ENCODE results near the gene GTF2A1.

Gene GTF2A1

DNA sequence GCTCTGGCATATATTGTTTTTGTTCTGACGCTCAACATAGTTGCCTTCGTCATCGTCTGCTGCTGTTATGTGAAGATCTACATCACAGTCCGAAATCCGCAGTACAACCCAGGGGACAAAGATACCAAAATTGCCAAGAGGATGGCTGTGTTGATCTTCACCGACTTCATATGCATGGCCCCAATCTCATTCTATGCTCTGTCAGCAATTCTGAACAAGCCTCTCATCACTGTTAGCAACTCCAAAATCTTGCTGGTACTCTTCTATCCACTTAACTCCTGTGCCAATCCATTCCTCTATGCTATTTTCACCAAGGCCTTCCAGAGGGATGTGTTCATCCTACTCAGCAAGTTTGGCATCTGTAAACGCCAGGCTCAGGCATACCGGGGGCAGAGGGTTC lies 77.0 kb downstream of the GTF2A1 start:
- in situ Hi-C loops (cut with MboI; ENCODE audit: low pct_unique_long_range_greater_than_20kb, low sequenced_read_pairs, unreplicated experiment), result no loop called here
- TF ChIP-seq, protein P1, sequence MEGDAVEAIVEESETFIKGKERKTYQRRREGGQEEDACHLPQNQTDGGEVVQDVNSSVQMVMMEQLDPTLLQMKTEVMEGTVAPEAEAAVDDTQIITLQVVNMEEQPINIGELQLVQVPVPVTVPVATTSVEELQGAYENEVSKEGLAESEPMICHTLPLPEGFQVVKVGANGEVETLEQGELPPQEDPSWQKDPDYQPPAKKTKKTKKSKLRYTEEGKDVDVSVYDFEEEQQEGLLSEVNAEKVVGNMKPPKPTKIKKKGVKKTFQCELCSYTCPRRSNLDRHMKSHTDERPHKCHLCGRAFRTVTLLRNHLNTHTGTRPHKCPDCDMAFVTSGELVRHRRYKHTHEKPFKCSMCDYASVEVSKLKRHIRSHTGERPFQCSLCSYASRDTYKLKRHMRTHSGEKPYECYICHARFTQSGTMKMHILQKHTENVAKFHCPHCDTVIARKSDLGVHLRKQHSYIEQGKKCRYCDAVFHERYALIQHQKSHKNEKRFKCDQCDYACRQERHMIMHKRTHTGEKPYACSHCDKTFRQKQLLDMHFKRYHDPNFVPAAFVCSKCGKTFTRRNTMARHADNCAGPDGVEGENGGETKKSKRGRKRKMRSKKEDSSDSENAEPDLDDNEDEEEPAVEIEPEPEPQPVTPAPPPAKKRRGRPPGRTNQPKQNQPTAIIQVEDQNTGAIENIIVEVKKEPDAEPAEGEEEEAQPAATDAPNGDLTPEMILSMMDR (IDR thresholded peaks at IDR 0.05; ENCODE audit: extremely low read depth, insufficient read depth, missing control alignments), result no peak
- DNase-seq (ENCODE audit: low spot score), result no peak

- in situ Hi-C loops (cut with MboI; ENCODE audit: low pct_unique_long_range_greater_than_20kb, low sequenced_read_pairs, unreplicated experiment), result no loop called here
- TF ChIP-seq, protein P1 (IDR thresholded peaks at IDR 0.05; ENCODE audit: extremely low read depth, insufficient read depth, missing control alignments), result no peak
- DNase-seq (ENCODE audit: low spot score), result no peak
These were observed 79.3 kb downstream of the GTF2A1 start for GRCh38 chr14:81141426-81141825.

- in situ Hi-C loops (cut with MboI; ENCODE audit: low pct_unique_long_range_greater_than_20kb, low sequenced_read_pairs, unreplicated experiment), result no loop called here
- TF ChIP-seq, protein P1 (IDR thresholded peaks at IDR 0.05; ENCODE audit: extremely low read depth, insufficient read depth, missing control alignments), result no peak
- no peak for DNase-seq (ENCODE audit: low spot score)
These were observed 82.3 kb downstream of the GTF2A1 start for GRCh38 chr14:81138429-81138828.

- in situ Hi-C loops (cut with MboI; ENCODE audit: low pct_unique_long_range_greater_than_20kb, low sequenced_read_pairs, unreplicated experiment), result no loop called here
- no peak for DNase-seq (ENCODE audit: low spot score)
- TF ChIP-seq, protein P1 (IDR thresholded peaks at IDR 0.05; ENCODE audit: extremely low read depth, insufficient read depth, missing control alignments), result no peak
These were observed 83.4 kb downstream of the GTF2A1 start for GRCh38 chr14:81137316-81137715.

DNA sequence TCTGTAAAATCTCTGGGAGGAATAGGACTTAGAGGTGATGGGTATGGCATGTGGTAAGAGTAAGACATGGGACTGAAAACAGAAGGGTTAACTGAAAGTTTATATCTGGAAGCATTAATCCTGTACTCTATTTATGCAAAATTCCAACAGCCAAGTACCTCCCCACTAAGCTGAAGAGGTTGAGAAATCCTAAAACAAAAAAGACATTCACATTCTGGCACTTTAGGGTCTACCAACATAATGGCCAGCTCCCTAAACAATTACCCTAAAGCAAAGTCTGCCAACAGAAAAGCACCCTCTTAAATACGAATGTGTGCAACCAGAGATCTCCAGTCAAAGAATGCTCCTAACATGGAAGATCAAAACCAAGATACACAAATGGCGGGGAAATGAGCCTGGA lies 87.4 kb downstream of the GTF2A1 start:
- in situ Hi-C loops (cut with MboI; ENCODE audit: low pct_unique_long_range_greater_than_20kb, low sequenced_read_pairs, unreplicated experiment), result no loop called here
- TF ChIP-seq, protein P1 (IDR thresholded peaks at IDR 0.05; ENCODE audit: extremely low read depth, insufficient read depth, missing control alignments), result no peak
- no peak for DNase-seq (ENCODE audit: low spot score)

DNA sequence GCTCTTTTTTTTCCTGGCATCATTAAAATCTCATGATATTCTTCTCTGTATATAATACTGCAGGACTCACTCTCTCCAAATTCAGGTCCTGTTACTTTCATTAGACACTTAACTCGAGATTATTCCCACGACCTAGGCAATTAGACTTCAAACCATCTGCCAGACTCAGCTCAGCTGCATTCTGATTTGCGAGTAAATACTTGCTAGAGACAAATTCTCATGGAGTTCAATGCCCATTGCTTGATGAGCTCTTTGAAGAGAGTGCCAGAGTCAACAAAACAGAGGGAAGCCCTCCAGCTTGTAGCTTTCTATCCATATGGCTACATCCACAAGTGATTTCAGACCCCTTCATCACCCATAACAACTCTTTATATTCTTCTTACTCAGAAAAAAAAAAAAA lies 88.3 kb downstream of the GTF2A1 start:
- TF ChIP-seq, protein P1 (IDR thresholded peaks at IDR 0.05; ENCODE audit: extremely low read depth, insufficient read depth, missing control alignments), result no peak
- in situ Hi-C loops (cut with MboI; ENCODE audit: low pct_unique_long_range_greater_than_20kb, low sequenced_read_pairs, unreplicated experiment), result no loop called here
- DNase-seq (ENCODE audit: low spot score), result no peak

GRCh38 chr14:81129242-81129641 lies 91.5 kb downstream of the GTF2A1 start:
- DNase-seq (ENCODE audit: low spot score), result no peak
- in situ Hi-C loops (cut with MboI; ENCODE audit: low pct_unique_long_range_greater_than_20kb, low sequenced_read_pairs, unreplicated experiment), result no loop called here
- TF ChIP-seq, protein P1 (IDR thresholded peaks at IDR 0.05; ENCODE audit: extremely low read depth, insufficient read depth, missing control alignments), result no peak
